MM.1S (cell line): ENCODE data around the gene YOD1.

Source experiments
- CTCF ChIP-seq: fragments of 300-600 bp; sonication (generic); IDR thresholded peaks from 2 replicates; pipeline ENCODE4 v1.5.1; 2016; ENCODE audit warnings: antibody characterized with exemption, low read length, mixed read lengths
- EZH2 ChIP-seq: fragments of 300-600 bp; sonication (generic); optimal IDR thresholded peaks from 2 replicates; pipeline ENCODE3; 2017; ENCODE audit warnings: low read depth, mild to moderate bottlenecking, antibody characterized with exemption, low read length, mixed read lengths

GRCh38 chr1:207045453-207045852, 5.6 kb downstream of the YOD1 start:
- TF ChIP-seq EZH2 (no peak), CTCF (no peak)
